ENCODE measurements around the gene GATA3.

GATA3 gene

DNA sequence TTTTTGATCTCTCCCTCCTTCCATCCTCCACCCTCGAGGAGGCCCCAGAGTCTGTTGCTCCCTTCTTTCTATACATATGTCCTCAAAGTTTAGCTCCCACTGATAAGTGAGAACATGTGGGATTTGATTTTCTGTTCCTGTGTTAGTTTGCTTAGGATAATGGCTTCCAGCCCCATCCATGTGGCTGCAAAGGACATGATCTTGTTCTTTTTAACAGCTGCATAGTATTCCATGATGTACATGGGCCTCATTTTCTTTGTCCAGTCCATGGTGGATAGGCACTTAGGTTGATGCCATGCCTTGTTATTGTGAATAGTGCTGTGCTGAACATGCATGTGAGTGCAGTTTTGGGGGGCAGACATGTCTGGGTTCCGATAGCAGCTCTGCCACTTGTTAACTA, 51.4 kb downstream of the GATA3 start:
- DNase-seq = no peak

DNA sequence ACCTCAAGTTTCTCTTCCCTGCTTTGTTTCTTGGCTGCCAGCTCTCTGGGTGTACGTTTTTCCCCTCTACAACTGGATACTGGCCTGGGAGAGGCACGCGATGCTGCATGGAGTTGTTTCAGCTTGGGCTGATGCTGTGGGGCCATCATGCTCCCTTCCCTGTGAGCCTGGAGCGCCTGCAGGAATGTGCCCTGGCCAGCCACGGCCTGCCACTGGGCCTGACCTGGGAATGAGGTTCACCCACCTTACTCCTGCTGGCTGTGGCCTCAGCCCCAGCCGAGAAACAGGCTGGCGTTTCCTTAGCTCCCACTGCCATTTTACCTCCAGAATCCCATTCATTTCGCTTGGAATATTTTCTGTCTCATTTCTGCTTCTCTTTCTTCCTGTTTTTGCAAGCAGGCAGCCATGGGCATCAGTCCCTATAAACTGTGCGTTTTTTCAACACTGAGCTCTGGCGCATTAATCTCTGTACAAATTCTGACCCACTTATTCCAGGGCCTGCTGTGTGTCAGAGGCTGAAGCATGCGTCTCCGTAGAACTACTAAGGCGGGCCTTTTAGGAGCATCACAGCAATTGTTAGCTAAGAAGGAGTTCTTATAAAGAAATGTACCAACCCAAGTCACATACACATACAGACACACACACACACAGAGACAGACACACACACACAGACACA, 57.9 kb downstream of the GATA3 start:
- DNase-seq = no peak

DNA sequence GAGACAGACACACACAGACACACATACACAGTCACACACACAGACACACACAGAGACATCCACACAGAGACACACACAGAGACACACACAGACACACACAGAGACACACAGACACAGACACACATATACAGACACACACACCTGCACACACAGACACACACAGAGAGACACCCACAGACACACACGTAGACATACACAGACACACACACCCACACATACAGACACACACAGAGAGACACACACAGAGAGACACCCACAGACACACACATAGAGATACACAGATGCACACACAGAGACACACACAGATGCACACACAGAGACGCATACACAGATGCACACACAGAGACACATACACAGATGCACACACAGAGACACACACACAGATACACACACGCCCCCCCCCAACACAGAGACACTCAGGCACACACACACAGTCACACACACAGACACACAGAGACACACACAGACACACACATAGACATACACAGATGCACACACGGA, 58.5 kb downstream of the GATA3 start:
- no peak for DNase-seq

DNA sequence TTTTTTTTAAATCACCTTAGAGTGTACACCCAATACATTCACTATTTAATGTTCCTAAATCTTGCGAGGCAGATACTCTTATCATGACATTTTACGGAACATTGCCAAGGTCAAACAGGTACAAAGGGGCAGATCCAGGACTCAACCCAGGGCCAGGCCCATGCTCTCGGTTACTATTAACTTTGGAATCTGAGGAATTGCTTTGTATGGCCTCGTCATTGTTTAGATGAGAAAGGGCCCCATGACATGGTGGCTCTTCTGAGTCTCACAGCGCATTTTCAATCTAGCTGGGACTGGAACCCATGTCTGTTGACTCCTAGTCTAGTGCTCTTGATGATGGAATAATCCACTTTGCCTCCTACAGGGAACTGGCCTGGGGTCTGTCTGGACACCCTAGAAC, 59.1 kb downstream of the GATA3 start:
- no peak for DNase-seq

DNA sequence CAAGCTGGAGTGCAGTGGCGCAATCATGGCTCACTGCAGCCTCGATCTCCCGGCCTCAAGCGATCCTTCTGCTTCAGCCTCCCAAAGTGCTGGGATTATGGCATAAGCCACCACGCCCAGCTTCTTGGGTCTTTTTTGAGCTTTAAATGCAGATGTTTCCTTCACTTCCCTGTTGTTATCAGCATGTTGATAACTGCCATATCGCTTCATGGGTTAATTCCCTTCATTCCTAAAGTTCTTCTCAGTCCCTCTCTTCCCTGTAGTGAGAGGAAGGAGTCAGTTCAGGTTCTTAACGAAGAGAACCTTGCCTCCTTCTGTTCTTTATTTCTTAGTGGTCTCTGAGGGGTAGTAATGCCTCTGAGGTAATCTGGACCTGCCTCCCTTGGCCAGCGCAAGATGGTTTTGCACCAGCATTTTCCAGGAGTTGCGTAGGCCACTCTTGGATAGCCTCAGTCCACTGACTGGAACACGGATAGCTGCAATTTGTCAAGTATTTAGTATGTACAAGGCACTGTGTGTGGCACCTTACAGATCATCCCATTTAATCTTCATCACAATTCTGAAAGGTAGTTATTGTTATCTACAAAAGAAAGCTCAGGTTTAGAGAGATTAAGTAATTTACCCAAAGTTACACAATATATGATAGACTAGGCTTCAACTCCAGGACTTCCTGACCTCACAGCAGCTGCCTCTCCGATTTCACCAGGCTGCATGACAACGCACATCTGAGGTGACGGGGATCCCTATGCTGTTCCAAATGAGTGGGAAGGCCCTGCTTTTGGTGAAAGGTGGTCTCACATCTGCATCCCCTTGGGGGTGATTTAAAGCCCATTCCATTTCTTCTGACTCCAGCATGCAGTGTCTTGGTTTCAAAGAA, 60.5 kb downstream of the GATA3 start:
- DNase-seq = no peak

DNA sequence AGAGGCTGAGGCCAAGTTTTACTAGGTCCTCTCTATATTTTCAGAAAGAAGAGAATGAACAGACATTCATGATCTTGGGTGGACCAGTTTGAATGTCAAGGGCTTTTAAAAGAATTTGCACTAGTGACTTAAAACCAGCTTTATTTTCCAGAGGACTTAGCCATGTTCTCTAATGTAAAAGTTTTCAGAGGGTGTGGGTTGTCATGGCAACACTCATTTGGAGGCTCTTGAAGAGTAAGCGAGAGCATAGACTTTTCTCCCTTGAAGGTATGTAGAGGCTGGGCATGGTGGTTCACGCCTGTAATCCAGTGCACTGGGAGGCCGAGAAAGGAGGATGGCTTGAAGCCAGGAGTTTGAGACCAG, 61.1 kb downstream of the GATA3 start:
- no peak for DNase-seq

DNA sequence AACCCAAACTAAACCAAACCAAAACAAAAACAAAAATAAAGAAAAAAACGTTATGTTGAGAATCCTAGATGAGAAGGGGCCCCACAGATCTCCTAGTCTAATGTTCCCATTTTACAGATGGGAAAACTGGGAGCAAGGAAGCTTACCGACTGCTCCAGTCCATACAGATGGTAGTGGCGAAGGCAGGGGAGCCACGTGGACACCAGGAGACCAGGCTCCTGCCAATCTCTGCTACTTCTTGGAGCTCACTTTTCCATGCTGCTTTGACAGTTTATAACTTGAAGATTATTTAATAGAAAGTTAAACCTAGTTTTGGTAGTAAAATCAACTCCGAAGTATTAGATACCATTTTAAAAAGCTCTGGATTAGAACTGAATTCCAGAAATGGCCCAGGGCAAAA, 62.0 kb downstream of the GATA3 start:
- no peak for DNase-seq

DNA sequence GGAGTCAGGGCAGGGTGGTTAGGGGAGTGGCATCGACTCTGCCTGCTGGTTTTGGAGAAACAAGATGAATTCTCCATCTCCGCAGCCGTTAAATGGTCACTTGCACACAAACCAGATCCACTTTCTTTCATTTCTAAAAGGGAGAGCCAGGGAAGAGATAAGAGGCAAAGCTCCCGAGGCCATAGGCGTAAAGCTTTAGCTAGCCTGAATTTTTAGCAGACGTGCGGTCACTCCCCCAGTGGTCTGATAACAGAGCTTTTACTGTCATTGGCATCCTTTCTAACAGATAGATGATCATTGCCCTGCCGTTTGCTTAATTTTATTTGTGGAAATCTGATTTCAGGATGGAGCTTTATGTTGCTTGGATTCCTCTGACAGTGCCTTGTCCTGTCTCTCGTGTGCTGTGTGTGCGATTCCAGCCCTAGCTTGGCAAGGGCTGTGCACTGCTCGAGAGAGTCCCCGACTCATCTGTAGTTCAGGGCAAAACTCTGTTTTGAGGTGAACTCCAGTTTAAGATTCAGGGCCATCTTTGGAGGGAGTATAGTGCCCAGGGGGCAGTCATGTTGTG, 62.5 kb downstream of the GATA3 start:
- no peak for DNase-seq

DNA sequence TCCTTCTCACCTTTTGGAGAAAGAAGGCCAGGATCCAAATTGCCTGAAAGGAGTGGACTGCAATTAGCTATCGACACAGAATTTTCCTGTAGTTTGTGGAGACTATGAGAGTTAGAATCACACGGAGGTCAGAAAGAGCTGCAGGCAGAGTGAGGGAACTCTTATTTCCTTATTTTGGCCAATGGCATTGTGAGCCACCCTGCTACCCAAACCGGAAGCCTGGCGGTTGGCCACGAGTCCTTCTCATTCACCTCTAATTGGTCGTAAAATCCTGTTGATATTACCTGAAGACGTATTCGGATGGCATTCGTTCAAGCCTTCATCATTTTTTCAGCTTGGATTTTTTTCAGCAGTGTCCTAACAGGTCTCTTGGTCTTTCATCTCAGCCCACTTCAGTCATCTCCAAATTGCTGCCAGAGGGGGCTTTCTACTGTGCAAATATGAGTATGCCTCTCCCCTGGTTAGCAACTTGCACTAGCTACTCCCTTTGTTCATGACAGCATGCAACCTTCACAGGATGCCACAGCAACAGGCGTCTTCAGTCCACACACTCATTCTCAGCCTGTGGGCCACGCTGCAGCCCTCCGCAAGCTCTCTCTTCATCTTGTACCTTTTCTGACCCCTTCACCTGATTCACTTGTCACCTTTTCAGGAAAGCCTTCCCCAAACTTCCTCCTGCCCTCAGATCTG, 66.9 kb downstream of the GATA3 start:
- DNase-seq = no peak

DNA sequence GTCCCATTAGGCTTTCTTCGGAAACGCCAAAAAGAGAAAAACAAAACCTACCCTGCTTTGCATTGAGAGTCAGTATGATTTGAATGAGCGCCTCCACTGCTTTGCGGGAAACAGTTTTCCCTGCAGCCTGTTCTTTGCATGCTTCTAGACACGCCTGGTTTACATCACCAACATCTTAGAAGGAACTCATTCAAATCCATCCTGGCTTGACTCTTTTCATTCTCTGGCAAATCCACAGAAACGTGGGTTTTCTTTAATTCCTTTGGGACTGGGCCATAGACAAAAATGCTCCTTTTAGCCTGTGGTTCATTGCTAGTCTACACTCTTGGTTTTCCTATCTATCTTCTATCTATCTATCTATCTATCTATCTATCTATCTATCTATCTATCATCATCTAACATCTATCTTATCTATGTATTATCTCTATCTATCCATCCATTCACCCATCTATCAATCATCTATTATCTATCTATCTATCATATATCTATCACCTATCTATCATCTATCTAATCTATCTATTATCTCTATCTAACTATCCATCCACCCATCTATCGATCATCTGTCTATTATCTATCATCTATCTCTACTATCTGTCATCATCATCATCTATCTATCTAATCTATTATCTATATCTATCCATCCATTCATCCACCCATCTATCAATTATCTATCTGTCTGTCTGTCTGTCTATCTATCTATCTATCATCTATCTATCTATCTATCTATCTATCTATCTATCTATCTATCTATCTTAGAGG, 68.3 kb downstream of the GATA3 start:
- no peak for DNase-seq

DNA sequence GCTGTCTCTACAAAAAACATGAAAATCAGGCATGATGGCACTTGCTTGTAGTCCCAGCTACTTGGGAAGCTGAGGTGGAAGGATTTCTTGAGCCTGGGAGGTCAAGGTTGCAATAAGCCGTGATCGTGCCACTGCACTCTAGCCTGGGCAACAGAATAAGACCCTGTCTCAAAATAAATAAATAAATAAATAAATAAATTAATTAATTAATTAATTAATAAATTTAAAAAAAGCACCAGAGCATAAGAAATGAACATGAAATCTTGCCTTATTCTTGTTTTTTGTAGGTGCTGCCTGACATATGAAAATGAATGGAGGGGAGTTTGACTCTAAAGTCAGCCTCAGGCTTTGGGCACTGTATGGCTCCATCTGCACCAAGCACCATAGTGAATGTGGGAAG, 69.9 kb downstream of the GATA3 start:
- no peak for DNase-seq

Data from NCI-H1092 (cell line).